Muscle layer of colon (tissue), 2 donors: Measurements from ENCODE around the gene UBE2L6.

ENCODE experiments used
- H3K27ac ChIP-seq: one replicate; pipeline ENCODE4 v1.7.0; 2013; ENCODE audit warnings: low read depth, mild to moderate bottlenecking, low read length, moderate library complexity
- H3K27me3 ChIP-seq, 2 donors: one replicate each; pipeline ENCODE4 v1.7.0; 2013; ENCODE audit warnings: low read length in 2 of 2, mild to moderate bottlenecking in 2 of 2; ENCODE audit not compliant: insufficient read depth in 2 of 2, control insufficient read depth in 1 of 2
- H3K36me3 ChIP-seq: one replicate; pipeline ENCODE4 v1.7.0; 2013; ENCODE audit warnings: mild to moderate bottlenecking, low read length; ENCODE audit not compliant: insufficient read depth
- H3K4me1 ChIP-seq: one replicate; pipeline ENCODE4 v1.7.0; 2013; ENCODE audit warnings: mild to moderate bottlenecking, low read length; ENCODE audit not compliant: insufficient read depth
- H3K4me3 ChIP-seq, 2 donors: one replicate each; pipeline ENCODE4 v1.7.0; 2013; ENCODE audit warnings: low read length in 2 of 2, low read depth in 1 of 2, mild to moderate bottlenecking in 1 of 2, moderate library complexity in 1 of 2
- H3K9ac ChIP-seq: one replicate; pipeline ENCODE4 v1.7.0; 2013; ENCODE audit warnings: low read length
- H3K9me3 ChIP-seq: one replicate; pipeline ENCODE4 v1.7.0; 2013; ENCODE audit warnings: mild to moderate bottlenecking, low read length
- donor health status: abdominal sarcoma.
- donor health status: Adenocarcinoma of cecum.

The UBE2L6 gene

DNA sequence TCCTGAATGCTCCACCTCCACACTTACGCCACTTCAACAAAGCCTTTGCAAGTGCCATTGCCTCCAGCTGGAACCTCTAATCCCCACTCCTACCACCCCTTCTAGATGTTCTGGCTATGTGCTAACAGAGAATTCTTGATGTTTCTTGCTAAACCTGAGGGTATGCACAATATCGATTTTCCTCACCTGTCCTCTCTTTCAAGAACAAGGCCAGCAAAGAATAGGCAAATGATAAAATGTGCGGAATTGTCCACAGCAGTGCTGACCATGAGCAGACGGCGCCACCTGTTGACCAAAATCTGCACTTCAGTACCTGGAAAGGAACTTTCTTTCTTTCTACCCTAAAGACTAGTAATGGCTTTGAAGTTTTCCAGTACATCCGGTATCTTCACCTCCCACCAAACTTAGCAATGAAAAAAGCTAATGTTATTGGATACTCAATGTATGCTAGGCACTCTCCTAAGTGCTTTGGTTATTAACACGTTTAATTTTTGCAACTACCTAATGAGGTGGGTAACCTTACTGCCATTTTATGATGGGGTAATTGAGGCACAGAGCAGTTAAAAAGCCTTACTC, 40.3 kb downstream of the UBE2L6 start:
- Histone ChIP-seq H3K9ac (no peak overlapping the region), H3K27ac (no peak overlapping the region), H3K9me3 (no peaks in the 10 kb centered on the region), H3K27me3 (no peaks in the 10 kb centered on the region), H3K4me3 (no peak overlapping the region), H3K36me3 (peaks cover 5% of the 10 kb centered on the region), H3K4me1 (peaks cover 7% of the 10 kb centered on the region)

- Histone ChIP-seq H3K36me3 (no peaks in the 10 kb centered on the region), H3K9ac (no peak overlapping the region), H3K27ac (no peak overlapping the region), H3K4me3 (no peak overlapping the region), H3K4me1 (no peaks in the 10 kb centered on the region), H3K9me3 (no peaks in the 10 kb centered on the region), H3K27me3 (no peaks in the 10 kb centered on the region)
Observed at GRCh38 chr11:57523419-57523818, 44.1 kb downstream of the UBE2L6 start.

DNA sequence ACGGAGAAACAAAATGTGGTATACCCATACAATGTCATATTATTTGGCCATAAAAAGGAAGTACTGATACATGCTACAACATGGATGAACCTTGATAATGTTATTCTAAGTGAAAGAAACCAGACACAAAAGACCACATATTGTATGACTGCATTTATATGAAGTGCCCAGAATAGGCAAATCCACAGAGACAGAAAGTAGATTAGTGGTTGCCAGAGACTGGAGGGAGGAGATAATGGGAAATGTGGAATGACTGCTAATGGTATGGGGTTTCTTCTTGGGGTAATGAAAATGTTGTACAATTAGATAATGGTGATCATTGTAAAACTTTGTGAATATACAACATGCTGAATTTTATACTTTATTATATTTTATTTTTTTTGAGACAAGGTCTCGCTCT, 46.4 kb downstream of the UBE2L6 start:
- Histone ChIP-seq H3K9me3 (no peaks in the 10 kb centered on the region), H3K4me3 (no peak overlapping the region), H3K4me1 (no peaks in the 10 kb centered on the region), H3K9ac (no peak overlapping the region), H3K36me3 (no peaks in the 10 kb centered on the region), H3K27me3 (no peaks in the 10 kb centered on the region), H3K27ac (no peak overlapping the region)

- Histone ChIP-seq H3K4me3 (peak overlapping the region; percentile 89 to 99), H3K9ac (peak overlapping the region; percentile 65), H3K27ac (peak overlapping the region; percentile 72), H3K9me3 (no peaks in the 10 kb centered on the region), H3K36me3 (no peaks in the 10 kb centered on the region), H3K27me3 (no peaks in the 10 kb centered on the region), H3K4me1 (peaks cover 7% of the 10 kb centered on the region)
Observed at GRCh38 chr11:57516061-57516443, 51.4 kb downstream of the UBE2L6 start.

DNA sequence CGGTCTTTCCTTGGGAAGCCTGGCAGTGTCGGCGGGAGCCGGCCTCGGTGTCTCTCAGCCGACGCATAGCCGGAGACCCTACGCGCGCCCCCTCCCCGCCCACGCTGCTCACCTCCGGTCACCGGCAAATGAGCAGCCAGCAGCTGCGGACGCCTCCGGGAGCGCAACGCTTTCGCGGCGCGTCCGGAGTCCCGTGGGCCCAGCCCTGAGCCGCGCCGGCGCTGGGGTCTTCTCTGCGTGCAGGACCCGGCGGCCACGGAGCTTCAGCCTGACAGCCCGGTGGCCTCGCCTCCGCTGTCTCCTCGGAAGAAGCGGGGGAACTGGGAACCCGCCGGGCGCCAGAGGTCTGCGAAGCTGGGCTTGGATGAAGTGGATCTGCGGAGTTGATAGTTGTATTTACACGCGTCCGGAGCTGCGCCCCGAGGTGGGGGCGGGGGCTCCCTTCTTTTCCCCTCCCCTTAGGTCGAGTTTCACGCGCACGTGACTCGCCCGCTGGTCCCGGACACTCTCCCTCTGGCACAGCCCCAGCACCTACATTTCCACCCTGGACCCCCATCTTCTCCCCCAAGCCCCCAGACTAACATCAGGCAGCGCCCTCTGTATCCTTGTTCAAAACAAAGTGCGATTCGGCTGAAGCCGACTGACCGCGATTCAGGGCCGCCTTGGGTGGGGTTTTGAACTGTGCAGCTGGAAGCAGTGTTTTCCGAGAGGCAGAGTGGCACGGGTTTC, 52.0 kb downstream of the UBE2L6 start, which contains the start of gene SLC43A1:
Gene SLC43A1 (minus strand): TSS at position 371 of the 729 bp plus-strand sequence. CDS start 1,591 bp downstream, outside the sequence.
- H3K27me3 ChIP-seq: no peaks in the 10 kb centered on the region
- H3K36me3 ChIP-seq: no peaks in the 10 kb centered on the region
- peaks cover 7% of the 10 kb centered on the region for H3K4me1 ChIP-seq
- H3K9me3 ChIP-seq: no peaks in the 10 kb centered on the region
- H3K9ac ChIP-seq: peak within 1 kb of the TSS; percentile 65
- peak within 1 kb of the TSS; percentile 89 to 99 for H3K4me3 ChIP-seq
- peak within 1 kb of the TSS; percentile 72 for H3K27ac ChIP-seq

DNA sequence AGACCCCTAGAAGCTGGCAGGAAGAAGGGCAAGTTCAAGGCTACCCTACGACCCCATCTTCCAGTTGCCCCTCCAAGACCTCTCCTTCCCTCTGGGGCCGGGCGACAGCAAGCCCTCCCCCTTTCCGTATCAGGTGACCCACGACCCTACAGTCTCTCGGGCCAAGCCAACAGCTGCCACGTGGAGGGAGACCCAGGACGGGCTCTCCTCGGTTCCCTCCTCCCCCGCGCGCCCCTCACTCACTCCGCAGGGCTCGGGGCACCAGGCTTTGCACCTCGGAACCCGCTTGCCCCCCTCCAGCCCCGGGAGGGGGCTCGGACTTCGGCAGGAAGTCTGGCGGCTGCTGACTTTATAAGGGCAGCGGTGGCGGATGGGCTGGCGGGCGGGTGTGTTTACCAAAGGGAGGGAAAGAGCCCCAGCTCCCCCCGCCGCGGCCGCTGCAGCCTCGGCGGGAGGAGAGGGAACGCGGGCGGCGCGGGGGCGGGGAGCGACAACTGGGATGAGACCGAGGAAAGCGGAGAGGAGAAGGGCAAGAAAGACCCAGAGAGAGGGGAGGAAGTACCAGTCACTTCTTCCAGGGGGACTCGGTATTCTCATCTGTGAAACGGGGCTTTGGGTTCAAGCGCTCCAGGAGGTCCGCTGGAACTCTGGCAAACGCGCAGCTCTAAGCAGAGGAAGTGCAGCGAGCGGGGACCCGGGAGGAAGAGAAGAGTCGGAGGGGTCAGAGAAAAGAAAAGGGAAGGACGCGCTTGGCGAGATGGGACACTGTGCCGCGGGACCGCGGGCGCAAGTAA, 52.7 kb downstream of the UBE2L6 start:
- Histone ChIP-seq H3K36me3 (no peaks in the 10 kb centered on the region), H3K4me1 (peaks cover 7% of the 10 kb centered on the region), H3K4me3 (peak overlapping the region; percentile 89 to 99), H3K9ac (peak overlapping the region; percentile 65), H3K27ac (peak overlapping the region; percentile 72), H3K9me3 (no peaks in the 10 kb centered on the region), H3K27me3 (no peaks in the 10 kb centered on the region)

DNA sequence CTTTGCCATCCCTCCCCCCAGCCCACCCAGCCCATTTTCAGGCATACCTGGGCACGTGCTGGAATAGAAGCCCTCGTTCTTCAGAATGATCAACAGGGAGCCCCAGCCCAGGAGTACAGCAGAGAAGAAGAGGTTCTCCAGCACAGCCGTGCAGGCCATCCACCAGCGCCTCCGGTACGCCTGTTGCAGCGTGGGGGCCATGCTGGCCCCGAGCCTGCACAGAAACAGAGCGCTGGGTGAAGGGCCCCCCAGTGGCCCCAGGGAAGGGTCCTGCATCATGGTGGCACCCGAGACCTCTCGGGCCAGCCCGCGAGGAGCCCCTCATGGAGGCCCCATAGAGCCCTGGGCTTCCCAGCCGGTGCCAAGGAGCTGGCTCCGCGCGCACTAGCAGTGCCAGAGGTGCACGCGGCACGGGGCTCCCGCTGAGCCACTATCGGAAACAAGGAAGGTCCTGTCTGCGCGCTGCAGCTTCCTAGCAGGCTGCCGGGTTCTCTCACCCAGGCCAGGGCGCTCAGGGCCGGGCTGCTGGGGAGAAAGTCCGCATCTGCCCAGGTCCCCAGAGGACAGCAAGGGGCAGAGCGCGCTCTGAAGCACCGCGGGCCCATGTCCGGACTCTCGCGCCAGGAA, 53.4 kb downstream of the UBE2L6 start:
- Histone ChIP-seq H3K4me1 (peaks cover 7% of the 10 kb centered on the region), H3K27ac (peak overlapping the region; percentile 72), H3K9ac (peak overlapping the region; percentile 65), H3K9me3 (no peaks in the 10 kb centered on the region), H3K27me3 (no peaks in the 10 kb centered on the region), H3K4me3 (peak overlapping the region; percentile 89 to 99), H3K36me3 (no peaks in the 10 kb centered on the region)

GRCh38 chr11:57513452-57513795, 54.0 kb downstream of the UBE2L6 start:
- Histone ChIP-seq H3K36me3 (no peaks in the 10 kb centered on the region), H3K4me1 (peaks cover 7% of the 10 kb centered on the region), H3K9me3 (no peaks in the 10 kb centered on the region), H3K4me3 (no peak overlapping the region), H3K9ac (no peak overlapping the region), H3K27ac (no peak overlapping the region), H3K27me3 (no peaks in the 10 kb centered on the region)

DNA sequence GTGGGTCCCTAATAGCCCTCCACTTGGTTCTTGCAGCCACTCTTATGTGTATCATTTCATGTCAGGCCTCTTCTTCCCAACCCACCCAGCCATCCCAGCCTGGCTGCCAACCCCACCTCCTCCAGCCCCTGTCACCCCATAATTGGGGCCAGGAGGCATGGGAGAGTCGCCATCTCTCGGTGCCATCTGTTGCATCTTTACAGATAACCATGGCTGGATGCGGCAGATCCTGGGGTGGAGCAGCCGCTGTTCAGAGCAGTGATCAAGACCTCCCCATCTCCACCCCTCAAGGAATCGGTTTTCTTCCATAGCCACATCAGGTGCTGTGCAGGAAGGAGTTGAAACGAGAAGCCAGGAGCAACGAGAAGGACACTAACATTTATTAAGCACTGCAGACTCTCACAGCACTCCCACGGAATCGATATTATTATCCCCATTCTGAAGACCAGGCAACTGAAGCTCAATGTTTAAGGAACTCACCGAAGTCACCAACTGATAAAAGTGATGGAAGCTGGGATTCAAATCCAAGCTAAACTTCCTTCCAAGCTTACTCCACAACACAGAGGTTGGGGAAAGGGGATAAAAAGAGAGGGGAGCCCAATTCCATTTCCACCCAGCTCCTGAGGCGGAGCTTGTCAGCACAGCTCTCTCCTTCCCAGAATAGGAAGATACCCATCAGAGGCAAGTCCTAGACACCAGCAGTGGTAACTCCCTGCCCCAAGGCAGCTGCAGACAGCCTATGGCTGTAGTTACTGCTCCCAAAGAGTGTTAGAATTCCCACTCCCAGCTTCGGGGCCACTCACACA, 54.6 kb downstream of the UBE2L6 start:
- no peak overlapping the region for H3K27ac ChIP-seq

GRCh38 chr11:57511741-57512430, 55.6 kb downstream of the UBE2L6 start:
- peaks cover 7% of the 10 kb centered on the region for H3K4me1 ChIP-seq
- H3K9me3 ChIP-seq: no peaks in the 10 kb centered on the region
- H3K9ac ChIP-seq: no peak overlapping the region
- H3K4me3 ChIP-seq: no peak overlapping the region
- no peaks in the 10 kb centered on the region for H3K36me3 ChIP-seq
- H3K27me3 ChIP-seq: no peaks in the 10 kb centered on the region
- H3K27ac ChIP-seq: no peak overlapping the region

More for the DNA sequence above, 54.6 kb downstream of the UBE2L6 start:
- Histone ChIP-seq H3K9me3 (no peaks in the 10 kb centered on the region), H3K4me3 (no peak overlapping the region), H3K36me3 (no peaks in the 10 kb centered on the region), H3K27me3 (no peaks in the 10 kb centered on the region), H3K9ac (no peak overlapping the region), H3K4me1 (peaks cover 7% of the 10 kb centered on the region)
